ENCODE results near the gene RMP24.

- TF ChIP-seq, protein P1, sequence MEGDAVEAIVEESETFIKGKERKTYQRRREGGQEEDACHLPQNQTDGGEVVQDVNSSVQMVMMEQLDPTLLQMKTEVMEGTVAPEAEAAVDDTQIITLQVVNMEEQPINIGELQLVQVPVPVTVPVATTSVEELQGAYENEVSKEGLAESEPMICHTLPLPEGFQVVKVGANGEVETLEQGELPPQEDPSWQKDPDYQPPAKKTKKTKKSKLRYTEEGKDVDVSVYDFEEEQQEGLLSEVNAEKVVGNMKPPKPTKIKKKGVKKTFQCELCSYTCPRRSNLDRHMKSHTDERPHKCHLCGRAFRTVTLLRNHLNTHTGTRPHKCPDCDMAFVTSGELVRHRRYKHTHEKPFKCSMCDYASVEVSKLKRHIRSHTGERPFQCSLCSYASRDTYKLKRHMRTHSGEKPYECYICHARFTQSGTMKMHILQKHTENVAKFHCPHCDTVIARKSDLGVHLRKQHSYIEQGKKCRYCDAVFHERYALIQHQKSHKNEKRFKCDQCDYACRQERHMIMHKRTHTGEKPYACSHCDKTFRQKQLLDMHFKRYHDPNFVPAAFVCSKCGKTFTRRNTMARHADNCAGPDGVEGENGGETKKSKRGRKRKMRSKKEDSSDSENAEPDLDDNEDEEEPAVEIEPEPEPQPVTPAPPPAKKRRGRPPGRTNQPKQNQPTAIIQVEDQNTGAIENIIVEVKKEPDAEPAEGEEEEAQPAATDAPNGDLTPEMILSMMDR (IDR thresholded peaks at IDR 0.05), result no peak
- no peak for TF ChIP-seq POLR2AphosphoS5 (IDR thresholded peaks at IDR 0.05)
Observed at GRCh38 chr18:36006997-36007396, 34.5 kb downstream of the RMP24 start.

Measured in suprapubic skin (tissue), 3 donors.